Ramos (cell line): ENCODE results near the gene RSRP1.
"Not testable (repeated sequence)": the region's sequence is repeated elsewhere in the genome, so short reads cannot be mapped to it uniquely, and the experiment has no call there.

ENCODE experiments used
- in situ Hi-C: fragments of 300-500 bp; cut with MboI; formaldehyde crosslinking; loops from one replicate; pipeline ENCODE4 v1.14.3; 2022; ENCODE audit warnings: low sequenced_read_pairs; ENCODE audit not compliant: unreplicated experiment

The RSRP1 gene

DNA sequence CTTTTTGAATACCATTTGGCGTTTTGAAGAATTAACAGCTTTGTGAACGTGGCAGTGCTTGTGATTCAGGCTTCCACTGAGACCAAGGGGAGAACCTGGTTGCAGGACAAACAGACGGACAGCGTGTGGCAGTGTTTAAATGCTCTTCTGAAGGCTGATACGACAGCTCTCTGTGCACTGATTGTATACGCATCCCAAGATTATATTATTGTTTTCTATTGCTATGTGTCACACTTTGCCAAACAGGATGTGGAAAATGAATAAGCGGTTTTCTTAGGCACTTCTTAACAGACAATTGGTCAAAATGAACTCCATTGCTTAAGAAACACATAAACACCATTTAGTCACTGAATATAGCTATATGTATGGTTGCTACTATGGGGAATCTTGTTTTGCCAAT lies 12.6 kb upstream of the RSRP1 start:
- in situ Hi-C loops, result not testable (repeated sequence)

DNA sequence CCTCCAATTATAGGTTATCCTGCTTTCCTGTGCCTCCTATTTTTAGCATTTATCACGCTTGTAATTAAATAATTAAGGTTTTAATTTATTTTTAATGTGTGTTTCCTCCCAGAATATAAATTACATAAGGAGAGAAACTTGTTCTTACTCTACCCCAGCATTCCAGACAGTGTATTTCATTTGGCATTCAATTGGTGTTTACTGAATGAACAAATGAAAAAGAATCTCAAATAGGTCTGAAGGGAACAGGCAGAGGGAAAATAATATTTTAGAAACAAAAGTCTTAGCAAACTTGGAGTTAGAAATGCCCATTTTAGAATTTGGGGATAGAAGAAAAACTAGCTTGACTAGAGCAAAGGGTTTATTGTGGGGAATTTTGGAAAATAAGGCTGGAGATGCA lies 9.9 kb upstream of the RSRP1 start:
- in situ Hi-C loops, result no loop called here

DNA sequence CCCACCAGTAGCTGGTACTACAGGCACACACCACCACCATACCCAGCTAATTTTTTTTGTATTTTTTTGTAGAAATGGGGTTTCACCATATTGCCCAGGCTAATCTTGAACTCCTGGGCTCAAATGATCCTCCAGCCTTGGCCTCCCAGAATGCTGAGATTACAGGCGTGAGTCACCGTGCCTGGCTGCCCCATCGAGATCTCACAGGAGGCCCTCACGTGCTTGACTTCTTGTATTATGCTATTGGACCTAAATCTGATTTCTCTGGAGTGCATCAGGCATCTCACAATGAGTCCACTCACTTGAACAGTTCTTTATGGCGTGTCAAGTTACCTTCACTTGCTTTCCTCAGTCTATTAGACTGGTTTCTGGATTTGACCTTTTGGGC lies 9.3 kb upstream of the RSRP1 start:
- in situ Hi-C loops, result no loop called here

DNA sequence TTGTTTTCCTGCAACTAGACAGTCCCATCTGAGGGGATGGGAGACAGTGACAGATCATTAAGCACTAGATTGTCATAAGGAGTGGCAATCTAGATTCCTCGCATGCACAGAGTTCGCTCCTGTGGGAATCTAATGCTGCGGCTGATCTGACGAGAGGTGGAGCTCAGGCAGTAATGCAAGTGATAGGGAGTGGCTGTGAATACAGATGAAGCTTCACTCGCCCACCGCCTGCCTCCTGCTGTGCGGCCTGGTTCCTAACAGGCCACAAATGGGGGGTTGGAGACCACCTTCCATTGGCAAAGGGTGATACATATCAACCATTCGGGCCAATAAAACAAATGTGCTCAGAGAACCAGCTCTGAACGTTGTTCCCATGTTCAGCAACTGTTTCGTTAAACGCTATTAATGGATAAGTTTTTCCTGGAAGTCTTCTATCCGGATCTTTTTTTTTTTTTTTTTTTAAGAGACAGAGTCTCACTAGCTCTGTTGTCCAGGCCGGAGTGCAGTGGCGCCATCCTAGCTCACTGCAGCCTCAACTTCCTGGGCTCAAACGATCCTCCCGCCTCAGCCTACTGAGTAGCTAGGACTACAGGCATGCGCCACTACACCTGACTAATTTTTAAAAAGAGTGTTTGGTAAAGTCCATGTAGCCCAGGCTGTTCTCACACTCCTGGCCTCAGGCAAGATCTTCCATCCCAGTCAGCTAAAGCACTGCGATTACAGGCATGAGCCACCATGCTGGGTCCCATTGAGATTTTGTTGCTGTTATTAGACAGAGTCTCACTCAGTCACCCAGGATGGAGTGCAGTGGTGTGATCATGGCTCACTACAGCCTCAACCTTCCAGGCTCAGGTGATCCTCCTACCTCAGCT lies 8.7 kb upstream of the RSRP1 start:
- in situ Hi-C loops, result no loop called here

DNA sequence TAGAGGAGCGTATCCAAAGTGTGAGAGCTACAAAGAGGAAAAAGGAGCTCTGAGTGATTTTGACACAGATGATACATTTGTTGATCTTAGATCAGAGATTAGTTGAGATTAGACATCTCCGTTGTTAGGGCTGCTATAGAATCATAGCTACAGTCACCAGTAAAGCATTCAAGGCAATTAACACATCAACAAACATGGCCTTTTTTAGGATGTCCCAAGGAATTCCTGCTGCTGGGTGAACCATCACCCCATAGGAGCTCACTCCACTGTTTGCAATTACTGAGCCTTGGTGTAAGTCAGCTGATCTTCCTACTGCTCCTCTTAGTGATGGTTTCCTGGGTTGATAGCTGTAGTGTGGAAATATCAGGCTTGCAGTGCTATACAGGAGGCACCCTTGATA lies 6.7 kb upstream of the RSRP1 start:
- in situ Hi-C loops, result no loop called here

DNA sequence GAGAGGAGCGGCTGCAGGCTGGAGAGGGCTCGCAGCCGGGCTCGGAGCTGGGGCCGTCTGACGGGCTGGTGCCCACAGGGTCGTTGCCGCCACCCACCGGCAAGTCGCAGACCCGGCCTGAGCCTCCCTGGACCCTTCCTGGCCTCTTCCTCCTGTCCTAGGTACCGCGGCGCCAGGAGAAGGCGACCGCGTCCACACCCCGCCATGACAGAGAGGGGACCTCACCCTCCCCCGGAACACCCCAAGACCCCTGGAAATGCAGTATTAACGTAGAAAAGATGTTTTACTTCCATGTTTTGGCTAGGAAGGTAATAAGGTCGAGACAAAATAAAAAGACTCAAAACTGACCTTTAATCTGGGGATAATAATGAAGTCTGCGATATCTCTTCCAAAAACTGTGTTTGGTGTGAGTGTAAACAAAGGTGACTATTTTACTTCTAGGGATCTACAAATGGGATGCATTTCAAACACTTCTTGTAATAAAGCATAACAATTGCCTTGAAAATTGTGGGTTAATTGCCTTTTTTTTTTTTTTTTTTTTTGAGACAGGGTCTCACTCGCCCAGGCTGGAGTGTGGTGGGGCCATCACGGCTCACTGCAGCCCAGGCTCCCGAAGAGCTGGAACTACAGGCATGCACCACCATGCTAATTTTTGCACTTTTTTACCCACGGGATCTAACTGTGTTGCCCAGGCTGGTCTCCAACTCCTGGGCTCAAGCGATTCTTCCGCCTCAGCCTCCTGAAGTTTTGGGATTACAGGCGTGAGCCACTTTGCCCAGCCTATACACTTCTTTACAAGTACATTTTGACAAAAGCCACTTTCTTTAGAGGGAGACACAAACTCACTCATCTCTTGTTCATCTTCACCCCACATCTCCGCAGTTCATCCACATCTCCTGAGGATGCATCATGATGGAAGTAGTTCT lies 838 bp upstream of the RSRP1 start:
- in situ Hi-C loops, result no loop called here

DNA sequence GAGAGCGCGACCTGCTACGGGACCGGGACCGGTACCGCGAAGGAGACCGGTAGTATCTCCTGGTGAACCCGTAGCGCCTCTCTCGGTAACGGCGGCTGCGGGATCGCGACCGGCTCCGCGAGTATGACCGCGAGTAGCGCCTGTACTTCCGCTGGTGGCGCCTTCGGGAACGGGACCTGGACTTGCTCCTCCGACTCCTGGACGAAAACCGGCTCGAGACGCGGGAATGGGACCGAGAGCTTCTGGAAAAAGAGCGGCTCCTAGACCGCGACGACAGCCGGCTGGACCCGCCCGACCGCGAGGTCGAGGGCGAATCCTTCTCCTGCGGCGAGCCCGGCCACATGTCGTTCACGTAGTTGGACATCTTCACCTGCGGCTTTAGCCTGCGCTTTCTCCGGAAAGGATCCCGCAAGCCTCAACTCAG lies 642 bp downstream of the RSRP1 start:
- in situ Hi-C loops, result no loop called here

DNA sequence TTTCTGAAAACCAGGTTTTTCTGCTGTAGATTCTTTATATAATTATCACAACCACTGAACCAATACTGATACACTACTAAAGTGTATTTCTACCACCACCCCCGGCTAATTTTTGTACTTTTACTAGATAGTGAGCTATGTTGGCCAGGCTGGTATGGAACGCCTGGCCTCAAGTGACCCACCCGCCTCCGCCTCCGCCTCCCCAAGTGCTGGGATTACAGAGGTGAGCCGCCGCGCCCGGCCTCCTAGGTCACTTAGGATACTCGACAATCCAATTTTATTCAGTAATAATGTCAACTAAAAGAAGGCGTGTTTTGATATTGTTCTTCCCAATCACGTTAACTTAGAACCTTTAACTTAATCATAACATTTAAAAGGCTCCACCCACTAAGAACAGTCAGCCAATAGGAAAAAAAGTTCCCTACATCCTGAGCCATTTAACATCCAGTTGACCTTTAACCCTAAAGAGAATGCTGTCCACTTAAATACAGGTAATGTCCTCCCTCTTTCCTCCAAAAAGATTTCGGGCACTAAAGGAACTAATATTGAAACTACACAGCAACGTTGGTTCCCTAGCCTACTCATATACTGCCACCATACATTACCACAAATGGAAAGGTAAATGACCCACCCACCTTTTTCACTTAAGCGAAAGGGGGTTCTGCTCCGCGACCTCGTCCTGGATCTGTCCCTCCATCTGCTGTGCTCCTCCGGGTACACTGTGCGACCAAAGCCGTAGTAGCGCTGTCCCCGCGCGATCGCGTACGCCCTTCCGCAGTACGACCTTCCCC lies 1.2 kb downstream of the RSRP1 start:
- in situ Hi-C loops, result no loop called here

DNA sequence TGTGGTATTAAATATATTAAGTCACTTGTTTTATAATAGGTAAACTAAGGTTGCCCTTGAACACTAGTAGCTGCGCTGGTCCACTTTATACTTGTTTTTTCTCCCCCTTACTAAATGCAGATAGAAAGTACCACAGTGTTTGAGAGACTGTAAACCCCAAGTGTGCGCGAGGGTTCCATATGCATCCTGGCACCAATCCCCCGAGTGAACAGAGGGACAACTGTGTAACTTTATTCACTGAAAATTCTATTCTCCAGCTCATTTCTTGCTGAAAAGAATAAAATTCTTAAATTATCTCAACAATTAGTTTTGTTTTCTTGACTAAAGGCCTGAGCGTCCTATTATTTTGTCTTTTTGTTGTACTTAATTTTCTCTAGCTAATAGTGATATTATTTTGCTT lies 1.9 kb downstream of the RSRP1 start:
- in situ Hi-C loops, result no loop called here

DNA sequence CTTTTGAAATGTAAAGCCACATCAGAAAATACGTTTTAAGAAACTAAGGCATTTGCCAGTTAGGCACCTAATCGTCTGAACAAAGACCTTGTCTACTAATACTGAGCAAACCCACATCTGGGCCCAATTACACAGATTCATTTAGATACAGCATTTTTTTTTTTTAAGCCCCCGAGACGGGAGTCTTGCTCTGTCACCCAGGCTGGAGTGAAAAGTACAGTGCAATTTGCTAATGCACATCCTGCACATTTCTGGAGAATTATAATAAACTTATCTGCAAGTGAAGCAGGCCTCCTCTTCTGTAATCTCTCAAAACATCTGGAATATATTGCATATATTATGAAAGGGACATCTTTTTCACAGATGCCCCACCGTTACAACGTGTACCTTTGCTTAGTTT lies 3.3 kb downstream of the RSRP1 start:
- in situ Hi-C loops, result no loop called here

DNA sequence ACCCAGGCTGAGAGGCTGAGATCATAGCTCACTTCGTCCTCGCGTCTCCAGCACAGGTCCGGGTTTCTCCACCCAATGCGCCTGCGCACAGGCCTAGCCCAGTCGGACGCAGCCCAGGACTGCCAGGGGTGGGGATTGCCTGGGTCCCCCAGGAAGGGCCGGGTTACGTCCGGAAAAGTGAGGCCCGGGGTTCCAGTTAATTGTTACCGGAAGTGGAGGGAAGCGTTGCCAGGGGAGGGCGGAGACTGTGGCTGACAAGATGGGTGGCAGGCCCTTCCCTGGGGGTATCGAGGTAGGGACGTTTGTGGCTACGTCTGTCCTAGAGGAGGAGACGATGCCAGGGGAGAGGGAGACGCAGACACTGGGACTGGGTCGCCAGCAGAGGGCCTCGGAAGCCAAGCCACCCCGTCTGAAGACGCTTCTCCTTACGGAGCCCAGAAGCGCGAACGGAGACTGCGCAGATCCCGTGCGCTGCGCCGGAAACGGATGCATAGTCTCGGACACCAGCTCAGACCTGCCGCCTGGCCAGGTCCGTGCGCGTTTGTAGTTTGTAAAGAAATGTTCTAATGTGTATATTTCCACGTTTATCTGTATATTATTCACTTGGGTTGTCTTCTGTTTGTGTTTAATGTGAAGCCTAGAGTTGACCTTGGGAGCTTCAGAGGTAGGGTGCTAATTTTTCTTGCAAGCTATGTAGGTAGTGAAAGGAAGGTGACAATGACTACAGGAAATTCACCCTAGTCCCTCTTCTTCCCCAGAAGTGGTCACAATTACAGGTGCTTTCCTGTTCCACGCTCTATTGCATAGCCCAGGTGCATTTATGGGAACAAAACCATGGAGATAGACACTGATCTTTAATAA lies 7.3 kb downstream of the RSRP1 start:
- in situ Hi-C loops, result no loop called here

DNA sequence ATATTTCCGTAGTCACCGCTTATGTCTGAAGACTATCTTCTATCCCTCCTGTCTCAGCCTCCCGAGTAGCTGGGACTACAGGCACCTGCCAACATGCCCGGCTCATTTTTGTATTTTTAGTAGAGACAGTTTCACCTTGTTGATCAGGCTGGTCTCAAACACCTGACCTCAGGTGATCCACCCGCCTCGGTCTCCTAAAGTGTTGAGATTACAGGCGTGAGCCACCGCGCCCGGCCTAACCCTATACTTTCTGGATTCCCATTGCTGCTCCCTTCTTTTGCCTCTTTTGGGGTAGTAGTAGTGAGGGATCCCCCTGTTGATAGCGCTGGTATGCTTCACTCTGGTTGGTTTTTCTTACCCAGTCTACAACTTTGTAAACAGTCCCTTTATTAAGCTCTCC lies 9.2 kb downstream of the RSRP1 start:
- in situ Hi-C loops, result no loop called here

DNA sequence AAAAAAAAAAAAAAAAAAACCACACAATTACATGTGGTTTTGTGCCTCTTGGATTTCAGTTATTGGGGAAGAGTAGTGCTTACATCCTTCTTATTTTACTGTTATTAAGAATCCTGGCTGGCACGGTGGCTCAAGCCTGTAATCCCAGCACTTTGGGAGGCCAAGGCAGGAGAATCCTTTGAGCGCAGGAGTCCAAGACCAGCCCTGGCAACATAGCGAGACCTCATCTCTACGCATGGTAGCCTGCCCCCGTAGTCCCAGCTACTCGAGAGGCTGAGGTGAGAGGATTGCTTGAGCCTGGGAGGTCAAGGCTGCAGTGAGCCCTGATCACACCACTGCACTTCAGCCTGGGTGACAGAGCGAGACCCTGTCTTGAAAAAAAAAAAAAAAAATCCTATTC lies 11.0 kb downstream of the RSRP1 start:
- in situ Hi-C loops, result not testable (repeated sequence)

DNA sequence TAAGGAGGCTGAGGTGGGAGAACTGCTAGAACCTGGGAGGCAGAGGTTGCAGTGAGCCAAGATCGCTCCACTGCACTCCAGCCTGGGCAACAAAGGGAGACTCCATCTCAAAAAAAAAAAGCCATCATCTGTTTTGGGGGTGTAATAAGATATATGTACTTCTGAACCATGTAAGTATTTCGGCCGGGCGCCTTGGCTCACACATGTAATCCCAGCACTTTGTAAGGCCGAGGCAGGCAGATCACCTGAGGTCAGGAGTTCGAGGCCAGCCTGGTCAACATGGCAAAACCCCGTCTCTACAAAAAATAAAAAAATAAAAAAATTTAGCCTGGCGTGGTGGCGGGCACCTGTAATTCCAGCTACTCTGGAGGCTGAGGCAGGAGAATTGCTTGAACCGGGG lies 11.8 kb downstream of the RSRP1 start:
- in situ Hi-C loops, result not testable (repeated sequence)

DNA sequence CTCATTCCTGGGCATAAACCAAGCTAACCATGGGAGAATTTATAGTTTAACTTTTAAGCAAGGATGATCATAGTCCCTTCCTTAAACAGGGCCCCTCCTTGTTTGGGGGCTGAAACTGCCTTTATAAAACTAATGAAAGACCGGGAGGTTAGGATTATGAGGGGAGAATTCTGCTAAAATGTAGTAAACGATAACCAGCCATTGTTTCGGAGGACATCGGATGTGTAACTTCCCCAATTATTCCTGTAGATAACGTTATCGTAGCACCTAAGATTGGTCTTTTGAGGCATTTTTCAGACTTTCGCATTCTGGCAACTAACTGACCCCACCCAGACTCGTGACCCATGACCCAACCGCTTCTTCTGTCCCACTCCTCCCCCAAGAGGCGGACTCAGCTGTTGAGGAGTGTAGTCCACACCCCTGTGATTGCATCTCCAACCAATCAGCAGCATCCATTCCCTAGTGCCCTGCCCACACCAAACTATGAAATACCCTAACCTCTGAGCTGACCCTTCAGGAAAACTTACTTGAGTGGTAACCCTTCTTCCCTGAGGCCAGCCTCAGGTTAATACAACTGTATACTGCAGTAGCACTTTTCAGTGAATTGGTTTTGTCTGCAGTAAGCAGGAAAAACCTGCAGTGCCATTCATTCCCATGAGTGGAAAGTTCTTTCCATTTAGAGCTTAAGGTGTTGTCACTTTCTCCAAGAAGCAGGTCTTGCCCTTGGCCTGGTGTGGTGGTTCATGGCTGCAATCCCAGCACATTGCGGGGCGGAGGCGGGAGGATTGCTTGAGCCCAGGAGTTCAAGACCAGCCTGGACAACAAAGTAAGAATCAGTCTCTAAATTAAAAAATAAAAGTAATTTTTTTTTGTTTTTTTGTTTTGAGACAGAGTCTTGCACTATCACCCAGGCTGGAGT lies 14.1 kb downstream of the RSRP1 start:
- in situ Hi-C loops, result no loop called here

DNA sequence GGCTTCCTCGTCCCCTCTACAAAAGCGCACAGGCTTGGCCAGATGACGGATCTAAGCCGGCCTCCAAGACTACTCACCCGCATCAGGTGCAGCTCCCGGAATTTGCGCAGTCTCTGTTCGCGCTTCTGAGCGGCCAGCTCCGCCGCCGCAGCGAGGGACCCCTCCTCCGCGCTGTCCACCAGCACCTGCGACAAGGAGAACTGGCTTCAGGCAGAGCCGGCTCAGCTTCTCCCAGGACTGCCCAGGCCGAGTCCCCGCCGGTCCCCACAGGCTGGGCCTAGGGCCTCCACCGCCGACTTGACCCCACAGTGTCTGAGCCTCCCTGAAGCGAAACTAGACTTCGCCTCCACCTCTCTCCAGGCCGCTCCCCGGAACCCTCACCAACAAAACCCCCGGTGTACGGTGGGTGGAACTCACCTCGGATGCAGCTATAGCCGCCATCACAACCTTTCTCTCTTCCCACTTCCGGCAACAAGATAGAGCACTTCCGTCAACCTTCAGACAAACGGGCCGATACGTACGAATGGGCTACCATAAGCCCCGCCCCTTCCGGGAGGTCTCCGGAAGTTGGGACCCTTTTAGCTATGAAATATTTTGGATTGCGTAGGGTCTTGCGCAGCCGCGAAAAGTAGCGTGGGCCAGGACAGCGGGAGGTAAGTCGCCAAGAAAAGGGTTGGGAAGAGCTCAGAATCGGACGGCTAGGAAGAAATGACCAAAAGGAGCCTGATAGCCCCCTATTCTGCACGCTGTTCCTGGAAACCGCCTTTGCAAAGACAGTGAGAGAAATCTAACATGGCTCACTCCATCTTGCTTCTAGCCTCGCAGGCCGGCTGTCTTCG lies 15.0 kb downstream of the RSRP1 start, which contains the start of gene SYF2:
Gene SYF2 (minus strand): TSS at position 476 of the 839 bp plus-strand sequence. CDS start 35 bp downstream, at position 441.
- in situ Hi-C loops, result no loop called here

DNA sequence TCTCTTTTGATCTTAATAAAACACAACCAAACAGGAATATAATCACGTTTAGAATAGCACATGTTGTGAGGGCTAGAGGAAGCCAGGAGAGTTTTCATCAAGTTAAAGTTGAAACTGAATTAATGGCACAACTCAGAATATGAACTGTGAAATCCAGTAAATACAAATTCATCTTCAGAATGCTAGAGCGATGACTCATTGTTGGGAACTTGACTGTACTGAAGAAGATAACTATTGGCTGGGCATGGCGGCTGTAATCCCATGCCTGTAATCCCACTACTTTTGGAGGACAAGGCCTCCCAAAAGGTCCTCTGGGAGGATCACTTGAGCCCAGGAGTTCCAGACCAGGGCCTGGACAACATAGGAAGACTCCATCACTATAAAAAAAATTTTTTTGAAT lies 23.8 kb downstream of the RSRP1 start:
- in situ Hi-C loops, result no loop called here

DNA sequence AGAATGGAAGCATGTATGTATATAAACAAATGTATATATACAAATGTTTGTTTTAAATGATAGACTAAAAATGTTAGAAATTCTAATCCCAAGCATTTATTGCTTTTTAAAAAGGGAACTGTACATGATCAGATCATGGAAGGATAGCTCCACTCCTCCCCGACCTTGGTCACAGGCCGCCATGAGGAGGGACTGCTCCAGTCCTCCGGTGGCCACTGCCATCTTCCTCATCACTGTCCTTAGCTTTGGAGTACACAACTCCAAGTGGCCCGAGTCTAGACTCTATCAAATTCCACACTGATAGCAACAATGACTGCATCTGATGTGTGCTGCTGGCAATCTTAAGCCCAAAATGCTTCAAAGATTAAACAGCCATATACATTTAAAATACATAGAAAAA lies 24.6 kb downstream of the RSRP1 start:
- in situ Hi-C loops, result no loop called here
